Body of pancreas (tissue), 4 donors: ENCODE data around the gene VOPP1. TPM values are rescaled to one million over a fixed set of nuclear protein-coding genes. Genes with fewer than 3 reads are reported as not detected.

Experiments used
- ATAC-seq: fragments of 150-250 bp; one replicate; pipeline ENCODE4 v1.9.1; 2016
- DNase-seq, 4 donors: peaks; one replicate each; pipeline ENCODE4 v3.0.0-alpha.2; 2019
- H3K27ac ChIP-seq, 4 donors: fragments of 200-600 bp; sonication (generic); 1 replicate in 3 of 4; 2 replicates in 1 of 4; pipeline versions ENCODE4 v1.5.1 to v1.6.1; 2016 to 2019; ENCODE audit warnings: mild to moderate bottlenecking in 1 of 4, mixed read lengths in 1 of 4, moderate library complexity in 1 of 4
- H3K27me3 ChIP-seq, 2 donors: fragments of 200-600 bp; sonication (generic); one replicate each; pipeline ENCODE4 v1.6.0; 2016; ENCODE audit warnings: mild to moderate bottlenecking in 1 of 2
- H3K36me3 ChIP-seq, 2 donors: fragments of 200-600 bp; sonication (generic); replicated peaks in 1 of 2; 2 replicates each; pipeline ENCODE4 v1.5.1; 2016; ENCODE audit warnings: low read depth in 2 of 2; ENCODE audit not compliant: insufficient read depth in 1 of 2
- H3K4me1 ChIP-seq: fragments of 200-600 bp; sonication (generic); one replicate; pipeline ENCODE4 v1.6.0; 2016
- H3K4me3 ChIP-seq, 2 donors: fragments of 200-600 bp; sonication (generic); 1 replicate in 1 of 2; 2 replicates in 1 of 2; pipeline ENCODE4 v1.5.1; 2016 to 2019
- H3K9me3 ChIP-seq, 3 donors: fragments of 200-600 bp; sonication (generic); 1 replicate in 2 of 3; 2 replicates in 1 of 3; pipeline ENCODE4 v1.5.1; 2016
- POLR2A ChIP-seq, 3 donors: fragments of 450-650 bp; IDR thresholded peaks; one replicate each; pipeline ENCODE4 v1.6.1; 2016; ENCODE audit warnings: antibody characterized with exemption in 3 of 3, mild to moderate bottlenecking in 2 of 3
- WGBS, 2 donors: methylation state at CpG; one replicate each; pipeline ENCODE4 v1.1.5; 2017; 5-methylcytosine and 5-hydroxymethylcytosine counted together
- intact Hi-C: fragments of 100-400 bp; cut with DNase I; formaldehyde crosslinking; loops from one replicate; pipeline ENCODE4 v1.15.1; 2023
- total RNA-seq, 2 donors: library from RNA; depleted of rRNA; stranded (reverse); fragments of >200 nt; gene quantifications; one replicate each; pipeline ENCODE4 v1.1.0, GENCODE V29; 2016
- TF ChIP-seq, protein P1 (sequence below), 7 experiments: fragments of 450-650 bp in 4 of 7; fragments of 200-600 bp in 3 of 7; sonication (generic) in 3 of 7; IDR thresholded peaks; one replicate each; pipeline ENCODE4 v1.5.1; 2016 to 2019; ENCODE audit warnings: antibody characterized with exemption in 7 of 7

VOPP1 gene
- total RNA-seq, 2 donors from 2014 or later, result 25.1 to 30.6 TPM

DNA sequence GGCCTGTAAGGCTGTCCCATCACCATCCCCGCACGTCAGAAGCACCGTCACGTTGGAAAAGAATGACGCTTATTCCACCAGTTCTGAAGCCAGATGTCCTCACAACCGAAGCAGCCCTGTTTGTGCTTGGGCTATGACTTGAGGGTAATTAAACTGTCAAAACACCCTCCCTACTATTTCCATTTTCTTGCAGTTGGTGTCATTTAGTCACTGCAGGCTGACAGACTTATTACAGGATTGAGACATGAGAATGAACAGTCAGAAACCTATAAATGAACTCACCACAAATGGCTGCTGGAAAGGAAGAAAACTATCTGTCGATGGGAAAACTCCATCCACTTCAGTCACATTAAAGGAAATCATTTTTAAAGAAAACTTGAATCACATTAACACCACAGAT is 85.3 kb downstream of the VOPP1 start:
- Histone ChIP-seq H3K4me3 (no peak overlapping the region), H3K9me3 (no peaks in the 10 kb centered on the region), H3K4me1 (no peaks in the 10 kb centered on the region), H3K36me3 (no peaks in the 10 kb centered on the region), H3K27ac (no peak overlapping the region), H3K27me3 (no peaks in the 10 kb centered on the region)
- TF ChIP-seq, protein P1, sequence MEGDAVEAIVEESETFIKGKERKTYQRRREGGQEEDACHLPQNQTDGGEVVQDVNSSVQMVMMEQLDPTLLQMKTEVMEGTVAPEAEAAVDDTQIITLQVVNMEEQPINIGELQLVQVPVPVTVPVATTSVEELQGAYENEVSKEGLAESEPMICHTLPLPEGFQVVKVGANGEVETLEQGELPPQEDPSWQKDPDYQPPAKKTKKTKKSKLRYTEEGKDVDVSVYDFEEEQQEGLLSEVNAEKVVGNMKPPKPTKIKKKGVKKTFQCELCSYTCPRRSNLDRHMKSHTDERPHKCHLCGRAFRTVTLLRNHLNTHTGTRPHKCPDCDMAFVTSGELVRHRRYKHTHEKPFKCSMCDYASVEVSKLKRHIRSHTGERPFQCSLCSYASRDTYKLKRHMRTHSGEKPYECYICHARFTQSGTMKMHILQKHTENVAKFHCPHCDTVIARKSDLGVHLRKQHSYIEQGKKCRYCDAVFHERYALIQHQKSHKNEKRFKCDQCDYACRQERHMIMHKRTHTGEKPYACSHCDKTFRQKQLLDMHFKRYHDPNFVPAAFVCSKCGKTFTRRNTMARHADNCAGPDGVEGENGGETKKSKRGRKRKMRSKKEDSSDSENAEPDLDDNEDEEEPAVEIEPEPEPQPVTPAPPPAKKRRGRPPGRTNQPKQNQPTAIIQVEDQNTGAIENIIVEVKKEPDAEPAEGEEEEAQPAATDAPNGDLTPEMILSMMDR (IDR thresholded peaks at IDR 0.05), result no peak
- no peak for TF ChIP-seq POLR2A (IDR thresholded peaks at IDR 0.05)
- 90 to 95% methylated on average over 7 of the region's 7 CpGs for WGBS, 2 donors
- no peak for ATAC-seq
- intact Hi-C loops, result loop anchor here (10.0 kb wide), 1 partner anchor 62 kb away; no protein-coding TSS in a partner anchor
- DNase-seq, result no peak

DNA sequence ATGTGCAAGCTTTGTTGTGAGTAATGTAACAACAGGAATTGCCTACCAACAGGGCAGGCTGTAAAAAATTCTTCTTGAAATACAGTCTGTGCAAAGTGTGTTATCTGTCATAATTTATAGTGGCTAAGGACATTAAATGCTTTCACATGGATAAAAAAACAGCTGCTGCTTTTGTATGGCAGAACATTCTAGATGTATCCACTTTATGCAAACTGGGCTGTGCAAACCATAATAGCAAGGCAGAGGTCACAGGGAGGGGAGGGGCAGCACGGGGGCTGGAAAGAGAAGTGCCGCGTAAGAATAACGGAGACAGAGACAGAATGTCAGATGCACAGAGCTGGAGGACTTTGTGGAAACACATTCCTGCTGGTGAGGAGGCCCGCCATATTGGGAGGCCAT is 86.1 kb downstream of the VOPP1 start:
- no peak for ATAC-seq
- Histone ChIP-seq H3K27ac (no peak overlapping the region), H3K36me3 (no peaks in the 10 kb centered on the region), H3K4me3 (no peak overlapping the region), H3K4me1 (no peaks in the 10 kb centered on the region), H3K27me3 (no peaks in the 10 kb centered on the region), H3K9me3 (no peaks in the 10 kb centered on the region)
- intact Hi-C loops, result loop anchor here (10.0 kb wide), 1 partner anchor 61 kb away; no protein-coding TSS in a partner anchor
- DNase-seq, result no peak
- TF ChIP-seq, protein P1 (IDR thresholded peaks at IDR 0.05), result no peak
- TF ChIP-seq POLR2A (IDR thresholded peaks at IDR 0.05), result no peak
- 77 to 85% methylated on average over 5 of the region's 5 CpGs for WGBS, 2 donors

DNA sequence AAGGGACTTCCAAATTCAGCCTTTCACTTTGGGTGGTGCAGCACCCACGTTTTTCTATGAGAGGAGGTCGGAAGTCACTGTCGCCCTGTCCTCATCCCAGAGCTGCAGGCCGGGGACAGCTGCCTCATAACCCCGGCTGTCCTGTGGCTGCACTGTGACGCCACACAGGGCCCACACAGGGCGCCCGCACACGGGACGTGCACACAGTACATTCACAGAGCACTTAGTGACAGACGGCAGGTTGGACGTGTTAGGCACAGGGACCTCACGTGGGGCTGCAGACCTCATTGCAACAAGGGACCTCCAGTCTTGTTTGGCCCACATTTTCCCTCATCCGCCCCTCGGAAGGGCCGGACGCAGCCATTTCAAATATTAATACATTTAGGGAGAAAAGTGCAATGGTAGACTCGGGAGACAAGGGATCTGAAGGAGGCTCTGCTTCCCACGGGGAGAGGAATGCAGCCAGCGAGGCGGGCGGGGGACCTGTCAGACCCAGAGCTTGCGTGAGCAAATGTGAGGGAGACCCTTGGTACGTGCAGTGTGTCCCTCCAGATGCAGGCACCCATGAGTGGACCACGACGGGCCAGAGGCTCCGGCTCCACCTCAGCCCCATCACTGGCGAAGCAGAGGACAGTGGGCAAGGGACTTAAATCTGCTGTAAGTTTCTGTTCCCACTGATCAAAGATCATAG is 86.7 kb downstream of the VOPP1 start:
- no peak overlapping the region for H3K27ac ChIP-seq
- no peaks in the 10 kb centered on the region for H3K4me1 ChIP-seq
- H3K9me3 ChIP-seq, result no peaks in the 10 kb centered on the region
- intact Hi-C loops, result loop anchor here (10.0 kb wide), 1 partner anchor 61 kb away; no protein-coding TSS in a partner anchor
- no peaks in the 10 kb centered on the region for H3K36me3 ChIP-seq
- no peak for DNase-seq
- H3K27me3 ChIP-seq, result no peaks in the 10 kb centered on the region
- TF ChIP-seq, protein P1 (IDR thresholded peaks at IDR 0.05), result no peak
- TF ChIP-seq POLR2A (IDR thresholded peaks at IDR 0.05), result no peak
- ATAC-seq, result no peak
- 88 to 93% methylated on average over 26 to 28 of the region's 28 CpGs for WGBS, 2 donors
- no peak overlapping the region for H3K4me3 ChIP-seq

DNA sequence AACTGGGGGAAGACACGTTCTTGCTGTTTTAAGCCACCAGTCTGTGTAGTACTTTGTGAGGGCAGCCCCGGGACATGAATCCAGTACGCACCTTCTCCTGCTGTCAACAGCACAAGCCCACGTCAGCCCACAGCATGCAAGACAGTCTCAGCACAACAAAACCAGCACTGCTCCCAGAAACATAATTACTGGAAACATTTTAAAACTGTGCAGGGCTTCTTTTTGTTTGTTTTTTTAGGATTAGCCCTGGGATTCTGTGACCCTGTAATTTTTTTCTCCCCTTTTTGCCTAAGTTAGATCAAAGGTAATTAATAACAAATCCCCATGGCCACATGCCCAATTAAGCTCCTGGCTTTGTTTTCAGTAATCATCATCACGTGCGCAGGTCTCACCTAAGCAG is 87.5 kb downstream of the VOPP1 start:
- no peaks in the 10 kb centered on the region for H3K4me1 ChIP-seq
- TF ChIP-seq, protein P1 (IDR thresholded peaks at IDR 0.05), result no peak
- no peak for TF ChIP-seq POLR2A (IDR thresholded peaks at IDR 0.05)
- WGBS, 2 donors, result 76 to 89% methylated on average over 6 of the region's 6 CpGs
- intact Hi-C loops, result loop anchor here (10.0 kb wide), 1 partner anchor 60 kb away; no protein-coding TSS in a partner anchor
- no peak overlapping the region for H3K27ac ChIP-seq
- H3K27me3 ChIP-seq, result no peaks in the 10 kb centered on the region
- DNase-seq, result no peak
- no peak for ATAC-seq
- H3K4me3 ChIP-seq, result no peak overlapping the region
- H3K36me3 ChIP-seq, result no peaks in the 10 kb centered on the region
- H3K9me3 ChIP-seq, result no peaks in the 10 kb centered on the region

DNA sequence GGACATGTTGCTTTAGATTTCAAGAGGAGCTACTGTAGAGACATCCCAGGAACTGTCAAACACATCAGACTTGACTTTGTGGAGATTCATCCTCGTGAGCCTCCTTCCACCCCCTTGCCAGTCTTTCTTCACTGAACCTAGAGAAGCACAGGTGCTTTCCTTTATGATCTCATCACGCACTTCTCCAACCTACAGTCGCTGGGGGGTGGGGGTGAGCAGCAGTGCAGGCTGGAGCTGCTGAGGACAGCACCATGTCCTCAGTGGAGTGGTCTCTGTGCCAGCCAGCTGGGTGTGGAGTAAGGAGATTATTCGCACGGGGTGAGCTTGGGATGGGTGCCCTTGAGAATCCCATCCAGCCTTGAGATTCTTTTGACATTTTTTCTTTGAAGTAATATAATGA is 88.1 kb downstream of the VOPP1 start:
- TF ChIP-seq, protein P1 (IDR thresholded peaks at IDR 0.05), result no peak
- no peak for TF ChIP-seq POLR2A (IDR thresholded peaks at IDR 0.05)
- no peak for ATAC-seq
- Histone ChIP-seq H3K4me1 (no peaks in the 10 kb centered on the region), H3K36me3 (no peaks in the 10 kb centered on the region), H3K4me3 (no peak overlapping the region), H3K9me3 (no peaks in the 10 kb centered on the region), H3K27ac (no peak overlapping the region), H3K27me3 (no peaks in the 10 kb centered on the region)
- 78 to 95% methylated on average over 5 of the region's 5 CpGs for WGBS, 2 donors
- intact Hi-C loops, result loop anchor here (10.0 kb wide), 1 partner anchor 59 kb away; no protein-coding TSS in a partner anchor
- DNase-seq, result no peak
